HG02885 (cell line): Measurements from ENCODE around the gene HOGA1.
"Not testable (repeated sequence)": the region's sequence is repeated elsewhere in the genome, so short reads cannot be mapped to it uniquely, and the experiment has no call there.

ENCODE experiments used
- ATAC-seq: cut with Tn5 transposase; IDR thresholded peaks from one replicate; pipeline ENCODE4 v1.9.1; 2021; ENCODE audit warnings: mild to moderate bottlenecking; ENCODE audit not compliant: unreplicated experiment, poor library complexity

Gene HOGA1

GRCh38 chr10:97642471-97643159 is 58.4 kb downstream of the HOGA1 start:
- not testable (repeated sequence) for ATAC-seq

- ATAC-seq, result no peak
These were observed 59.3 kb downstream of the HOGA1 start for GRCh38 chr10:97643441-97643985.

- no peak for ATAC-seq
These were observed 60.7 kb downstream of the HOGA1 start for GRCh38 chr10:97644936-97645335.

GRCh38 chr10:97647556-97647955 is 63.4 kb downstream of the HOGA1 start:
- ATAC-seq, result no peak

- peak; percentile 98 for ATAC-seq
These were observed 64.6 kb downstream of the HOGA1 start for GRCh38 chr10:97648562-97649404.

GRCh38 chr10:97649405-97649750 is 65.2 kb downstream of the HOGA1 start:
- not testable (repeated sequence) for ATAC-seq

GRCh38 chr10:97650726-97651125 is 66.5 kb downstream of the HOGA1 start:
- ATAC-seq, result no peak

GRCh38 chr10:97651773-97652172 is 67.6 kb downstream of the HOGA1 start:
- ATAC-seq, result no peak

GRCh38 chr10:97656777-97657176 is 72.6 kb downstream of the HOGA1 start:
- ATAC-seq, result no peak

- no peak for ATAC-seq
These were observed 75.4 kb downstream of the HOGA1 start for GRCh38 chr10:97659589-97659988.
